ENCODE data around the gene TMEM170B.
A peak's percentile ranks its signal among the peaks of the same experiment; 100 is the strongest.

TMEM170B gene

GRCh38 chr6:11528996-11529395 lies 8.6 kb upstream of the TMEM170B start:
- no peak overlapping the region for H3K4me3 ChIP-seq (ENCODE audit: low read depth, low read length)
- DNase-seq (ENCODE audit: low read depth), result no peak
- TF ChIP-seq CTCF (IDR thresholded peaks at IDR 0.05; ENCODE audit: control insufficient read depth, extremely low read depth, insufficient read depth), result no peak

- no peak for DNase-seq (ENCODE audit: low read depth)
- TF ChIP-seq CTCF (IDR thresholded peaks at IDR 0.05; ENCODE audit: control insufficient read depth, extremely low read depth, insufficient read depth), result no peak
Measured at GRCh38 chr6:11532097-11532496, 5.5 kb upstream of the TMEM170B start.

GRCh38 chr6:11534561-11534960 lies 3.0 kb upstream of the TMEM170B start:
- H3K4me3 ChIP-seq (ENCODE audit: low read depth, low read length), result no peak overlapping the region
- TF ChIP-seq CTCF (IDR thresholded peaks at IDR 0.05; ENCODE audit: control insufficient read depth, extremely low read depth, insufficient read depth), result no peak
- DNase-seq (ENCODE audit: low read depth), result no peak

More at GRCh38 chr6:11532097-11532496, 5.5 kb upstream of the TMEM170B start:
- no peak overlapping the region for H3K4me3 ChIP-seq (ENCODE audit: low read depth, low read length)

- peak; percentile 51 for DNase-seq (ENCODE audit: low read depth)
- no peak for TF ChIP-seq CTCF (IDR thresholded peaks at IDR 0.05; ENCODE audit: control insufficient read depth, extremely low read depth, insufficient read depth)
Measured at GRCh38 chr6:11535801-11536230, 1.7 kb upstream of the TMEM170B start.

GRCh38 chr6:11536795-11537194 lies 754 bp upstream of the TMEM170B start:
- DNase-seq (ENCODE audit: low read depth), result no peak
- peak overlapping the region; percentile 66 for H3K4me3 ChIP-seq (ENCODE audit: low read depth, low read length)
- no peak for TF ChIP-seq CTCF (IDR thresholded peaks at IDR 0.05; ENCODE audit: control insufficient read depth, extremely low read depth, insufficient read depth)

More at GRCh38 chr6:11535801-11536230, 1.7 kb upstream of the TMEM170B start:
- no peak overlapping the region for H3K4me3 ChIP-seq (ENCODE audit: low read depth, low read length)

GRCh38 chr6:11538052-11538818 lies 686 bp downstream of the TMEM170B start:
- no peak for DNase-seq (ENCODE audit: low read depth)
- TF ChIP-seq CTCF (IDR thresholded peaks at IDR 0.05; ENCODE audit: control insufficient read depth, extremely low read depth, insufficient read depth), result no peak
- H3K4me3 ChIP-seq (ENCODE audit: low read depth, low read length), result peak overlapping the region; percentile 66
